Smooth muscle cell (in vitro differentiated cells): ENCODE results near the gene ZNF804B. TPM values are rescaled to one million over a fixed set of nuclear protein-coding genes. Genes with fewer than 3 reads are reported as not detected.

Experiments
- DNase-seq: peaks from one replicate; lab custom pipeline; 2025; ENCODE audit not compliant: unreplicated experiment; lab: John Stamatoyannopoulos, UW
- H2AFZ ChIP-seq: fragments of 200-600 bp; sonication (generic); 2 replicates; pipeline ENCODE4 v1.6.0; 2016; ENCODE audit warnings: antibody characterized with exemption, low read depth, mild to moderate bottlenecking
- H3F3A ChIP-seq: fragments of 200-600 bp; sonication (generic); 2 replicates; pipeline ENCODE4 v1.6.0; 2017; ENCODE audit warnings: antibody characterized with exemption, low read depth
- H3K27ac ChIP-seq: fragments of 200-600 bp; sonication (generic); 2 replicates; pipeline ENCODE4 v1.5.1; 2016; ENCODE audit warnings: low read depth, mild to moderate bottlenecking
- H3K27me3 ChIP-seq: fragments of 200-600 bp; sonication (generic); 2 replicates; pipeline ENCODE4 v1.6.1; 2016; ENCODE audit warnings: low read depth, mild to moderate bottlenecking
- H3K36me3 ChIP-seq: fragments of 200-600 bp; sonication (generic); 2 replicates; pipeline ENCODE4 v1.5.1; 2016; ENCODE audit warnings: low read depth
- H3K4me1 ChIP-seq: fragments of 200-600 bp; sonication (generic); 2 replicates; pipeline ENCODE4 v1.5.1; 2016; ENCODE audit warnings: low read depth
- H3K4me2 ChIP-seq: fragments of 200-600 bp; sonication (generic); 2 replicates; pipeline ENCODE4 v1.6.0; 2016; ENCODE audit warnings: mild to moderate bottlenecking
- H3K4me3 ChIP-seq: fragments of 200-600 bp; sonication (generic); 2 replicates; pipeline ENCODE4 v1.5.1; 2016; ENCODE audit warnings: mild to moderate bottlenecking
- H3K79me2 ChIP-seq: fragments of 200-600 bp; sonication (generic); 2 replicates; pipeline ENCODE4 v1.6.0; 2016; ENCODE audit warnings: low read depth, mild to moderate bottlenecking
- H3K9ac ChIP-seq: fragments of 200-600 bp; sonication (generic); 2 replicates; pipeline ENCODE4 v1.6.0; 2016; ENCODE audit warnings: low read depth
- H3K9me3 ChIP-seq: fragments of 200-600 bp; sonication (generic); replicated peaks from 2 replicates; pipeline ENCODE4 v1.5.1; 2016; ENCODE audit warnings: low read depth
- H4K20me1 ChIP-seq: fragments of 200-600 bp; sonication (generic); 2 replicates; pipeline ENCODE4 v1.6.0; 2016; ENCODE audit warnings: low read depth
- CTCF ChIP-seq: fragments of 200-600 bp; sonication (generic); IDR thresholded peaks from 2 replicates; pipeline ENCODE4 v1.5.1; 2017; ENCODE audit warnings: borderline replicate concordance, mild to moderate bottlenecking, antibody characterized with exemption; ENCODE audit not compliant: insufficient read depth, poor library complexity, severe bottlenecking
- WGBS: methylation state at CpG from one replicate; pipeline ENCODE4 v1.1.7; 2016; ENCODE audit warnings: low lambda C conversion rate; 5-methylcytosine and 5-hydroxymethylcytosine counted together
- polyA plus RNA-seq: library from polyadenylated mRNA; unstranded; fragments of >200 nt; fragmentation: Nextera tagmentation; extraction: Ambion mirVana; gene quantifications from 2 replicates; pipeline ENCODE4 v1.2.1, GENCODE V29; 2016
- total RNA-seq: library from RNA; depleted of rRNA; stranded (reverse); fragments of >200 nt; gene quantifications from 2 replicates; pipeline ENCODE4 v1.2.3, GENCODE V29; 2014

The ZNF804B gene
- total and polyA plus RNA-seq, 2 experiments from 2014 or later: not detected

GRCh38 chr7:89123871-89124270 lies 364.4 kb downstream of the ZNF804B start:
- DNase-seq: no peak
- Histone ChIP-seq H3K9ac (no peak overlapping the region), H3K9me3 (no peaks in the 10 kb centered on the region)

GRCh38 chr7:89129600-89130375 lies 370.3 kb downstream of the ZNF804B start:
- no peaks in the 10 kb centered on the region for H3K36me3 ChIP-seq
- no peaks in the 10 kb centered on the region for H3F3A ChIP-seq
- 87% methylated on average over 2 of the region's 2 CpGs for WGBS
- no peaks in the 10 kb centered on the region for H3K9me3 ChIP-seq
- H3K9ac ChIP-seq: no peak overlapping the region
- no peaks in the 10 kb centered on the region for H3K79me2 ChIP-seq
- no peak overlapping the region for H3K27ac ChIP-seq
- no peak overlapping the region for H3K4me2 ChIP-seq
- no peak for TF ChIP-seq CTCF
- no peak overlapping the region for H3K4me3 ChIP-seq
- H2AFZ ChIP-seq: no peak overlapping the region
- H3K27me3 ChIP-seq: no peaks in the 10 kb centered on the region
- H3K4me1 ChIP-seq: peaks cover 11% of the 10 kb centered on the region
- no peak for DNase-seq
- H4K20me1 ChIP-seq: no peaks in the 10 kb centered on the region

More at GRCh38 chr7:89123871-89124270, 364.4 kb downstream of the ZNF804B start:
- no peak overlapping the region for H3K4me2 ChIP-seq
- H3K79me2 ChIP-seq: no peaks in the 10 kb centered on the region
- no peak overlapping the region for H2AFZ ChIP-seq
- no peaks in the 10 kb centered on the region for H3K4me1 ChIP-seq
- 79% methylated on average over 2 of the region's 2 CpGs for WGBS
- no peaks in the 10 kb centered on the region for H4K20me1 ChIP-seq
- H3K27ac ChIP-seq: no peak overlapping the region
- H3K36me3 ChIP-seq: no peaks in the 10 kb centered on the region
- no peaks in the 10 kb centered on the region for H3K27me3 ChIP-seq
- TF ChIP-seq CTCF: no peak
- no peak overlapping the region for H3K4me3 ChIP-seq
- no peaks in the 10 kb centered on the region for H3F3A ChIP-seq

- Histone ChIP-seq H3K27ac (no peak overlapping the region), H3K9ac (no peak overlapping the region), H3F3A (no peaks in the 10 kb centered on the region), H2AFZ (no peak overlapping the region), H3K79me2 (no peaks in the 10 kb centered on the region), H3K4me3 (no peak overlapping the region), H3K36me3 (no peaks in the 10 kb centered on the region), H4K20me1 (no peaks in the 10 kb centered on the region), H3K4me1 (peaks cover 11% of the 10 kb centered on the region), H3K27me3 (no peaks in the 10 kb centered on the region), H3K4me2 (no peak overlapping the region), H3K9me3 (no peaks in the 10 kb centered on the region)
- TF ChIP-seq CTCF: no peak
- no peak for DNase-seq
- WGBS: 79% methylated on average over 3 of the region's 3 CpGs
Measured at GRCh38 chr7:89133357-89133756, 373.9 kb downstream of the ZNF804B start.

GRCh38 chr7:89133819-89134218 lies 374.3 kb downstream of the ZNF804B start:
- no peak overlapping the region for H2AFZ ChIP-seq
- H3K27me3 ChIP-seq: no peaks in the 10 kb centered on the region
- H3K9me3 ChIP-seq: no peaks in the 10 kb centered on the region
- 75% methylated on average over 2 of the region's 2 CpGs for WGBS
- H3K4me1 ChIP-seq: peaks cover 11% of the 10 kb centered on the region
- H3K4me2 ChIP-seq: no peak overlapping the region
- no peaks in the 10 kb centered on the region for H3K36me3 ChIP-seq
- H3F3A ChIP-seq: no peaks in the 10 kb centered on the region
- H3K79me2 ChIP-seq: no peaks in the 10 kb centered on the region
- H3K4me3 ChIP-seq: no peak overlapping the region
- no peak overlapping the region for H3K27ac ChIP-seq
- no peak for TF ChIP-seq CTCF
- H3K9ac ChIP-seq: no peak overlapping the region
- no peak for DNase-seq
- H4K20me1 ChIP-seq: no peaks in the 10 kb centered on the region
